Hematopoietic multipotent progenitor cell treated with erythropoietin and hydrocortisone succinate and interleukin-3 and kit ligand, for 8 days (in vitro differentiated cells): ENCODE measurements around the gene PCNX3.

ENCODE experiments used
- DNase-seq: peaks from one replicate; pipeline ENCODE4 v3.0.0-alpha.2; 2015

The PCNX3 gene

GRCh38 chr11:65642014-65642671, 26.6 kb downstream of the PCNX3 start:
- DNase-seq = peak; percentile 7

GRCh38 chr11:65643971-65644370, 28.4 kb downstream of the PCNX3 start:
- DNase-seq = no peak

- no peak for DNase-seq
Measured at GRCh38 chr11:65644837-65645236, 29.3 kb downstream of the PCNX3 start.

- DNase-seq = no peak
Measured at GRCh38 chr11:65645710-65646109, 30.1 kb downstream of the PCNX3 start.

- DNase-seq = no peak
Measured at GRCh38 chr11:65646288-65646957, 30.8 kb downstream of the PCNX3 start.

- no peak for DNase-seq
Measured at GRCh38 chr11:65646958-65647701, 31.6 kb downstream of the PCNX3 start.

- DNase-seq = no peak
Measured at GRCh38 chr11:65648997-65649493, 33.5 kb downstream of the PCNX3 start.

GRCh38 chr11:65649656-65650546, 34.3 kb downstream of the PCNX3 start:
- DNase-seq = no peak

- DNase-seq = no peak
Measured at GRCh38 chr11:65650547-65651338, 35.2 kb downstream of the PCNX3 start.

GRCh38 chr11:65651339-65651588, 35.7 kb downstream of the PCNX3 start:
- no peak for DNase-seq

- peak; percentile 80 for DNase-seq
Measured at GRCh38 chr11:65651589-65652510, 36.3 kb downstream of the PCNX3 start.

GRCh38 chr11:65652511-65653228, 37.1 kb downstream of the PCNX3 start:
- DNase-seq = peak; percentile 92

- no peak for DNase-seq
Measured at GRCh38 chr11:65653229-65654225, 38.0 kb downstream of the PCNX3 start.

- DNase-seq = no peak
Measured at GRCh38 chr11:65654375-65655349, 39.1 kb downstream of the PCNX3 start.

- no peak for DNase-seq
Measured at GRCh38 chr11:65655570-65656332, 40.2 kb downstream of the PCNX3 start.

- no peak for DNase-seq
Measured at GRCh38 chr11:65657426-65657825, 41.9 kb downstream of the PCNX3 start.
